CD14-positive monocyte (primary cell): ENCODE data around the gene LAT. TPM values are rescaled to one million over a fixed set of nuclear protein-coding genes. Genes with fewer than 3 reads are reported as not detected.

Source experiments
- DNase-seq, 3 donors: peaks; one replicate each; pipeline ENCODE4 v3.0.0-alpha.2; 2011 to 2022
- H2AFZ ChIP-seq: 2 replicates; pipeline ENCODE4 v1.6.0; 2012; ENCODE audit warnings: mild to moderate bottlenecking, low read depth, low read length, inconsistent platforms; ENCODE audit not compliant: insufficient read depth, poor library complexity, severe bottlenecking
- H3K27ac ChIP-seq, 2 donors: 1 replicate in 1 of 2; 2 replicates in 1 of 2; pipeline ENCODE4 v1.5.1; 2012 to 2013; ENCODE audit warnings: low read length in 2 of 2, control low read depth in 1 of 2, inconsistent platforms in 1 of 2, low read depth in 1 of 2, mild to moderate bottlenecking in 1 of 2
- H3K27me3 ChIP-seq, 2 donors: one replicate each; pipeline versions ENCODE4 v1.6.0 to v1.6.1; 2011 to 2013; ENCODE audit warnings: low read length in 2 of 2; ENCODE audit not compliant: control insufficient read depth in 2 of 2, insufficient read depth in 2 of 2
- H3K36me3 ChIP-seq, 2 donors: replicated peaks in 1 of 2; 1 replicate in 1 of 2; 2 replicates in 1 of 2; pipeline versions ENCODE4 v1.5.1 to v1.6.1; 2012 to 2013; ENCODE audit warnings: low read length in 2 of 2, control low read depth in 1 of 2, inconsistent platforms in 1 of 2, mild to moderate bottlenecking in 1 of 2; ENCODE audit not compliant: insufficient read depth in 2 of 2, control insufficient read depth in 1 of 2
- H3K4me1 ChIP-seq, 2 donors: 1 replicate in 1 of 2; 2 replicates in 1 of 2; pipeline versions ENCODE4 v1.5.1 to v1.6.1; 2012 to 2013; ENCODE audit warnings: low read length in 2 of 2, control low read depth in 1 of 2, inconsistent platforms in 1 of 2, mild to moderate bottlenecking in 1 of 2, moderate library complexity in 1 of 2; ENCODE audit not compliant: insufficient read depth in 2 of 2, control insufficient read depth in 1 of 2
- H3K4me2 ChIP-seq: replicated peaks from 2 replicates; pipeline ENCODE3; 2012; ENCODE audit warnings: low read length, moderate library complexity, mild to moderate bottlenecking; ENCODE audit not compliant: poor library complexity, severe bottlenecking; ENCODE audit errors: extremely low read depth
- H3K4me3 ChIP-seq, 3 experiments: fragments of 200-600 bp in 1 of 3; sonication (generic) in 1 of 3; replicated peaks in 1 of 3; 1 replicate in 2 of 3; 2 replicates in 1 of 3; pipeline ENCODE4 v1.5.1; 2011 to 2013; ENCODE audit warnings: low read length in 3 of 3, mild to moderate bottlenecking in 3 of 3, control low read depth in 2 of 3, low read depth in 2 of 3, inconsistent platforms in 1 of 3, moderate library complexity in 1 of 3
- H3K79me2 ChIP-seq: 2 replicates; pipeline ENCODE4 v1.6.0; 2012; ENCODE audit warnings: mild to moderate bottlenecking, control low read depth, inconsistent platforms, low read length, moderate library complexity; ENCODE audit not compliant: insufficient read depth
- H3K9ac ChIP-seq: 2 replicates; pipeline ENCODE4 v1.6.0; 2017; ENCODE audit warnings: low read length, mild to moderate bottlenecking; ENCODE audit not compliant: insufficient read depth, poor library complexity, severe bottlenecking
- H3K9me3 ChIP-seq, 2 donors: replicated peaks in 1 of 2; 1 replicate in 1 of 2; 2 replicates in 1 of 2; pipeline versions ENCODE4 v1.5.1 to v1.6.1; 2012 to 2013; ENCODE audit warnings: low read length in 2 of 2, control low read depth in 1 of 2; ENCODE audit not compliant: control insufficient read depth in 1 of 2, insufficient read depth in 1 of 2
- H4K20me1 ChIP-seq: 2 replicates; pipeline ENCODE4 v1.6.0; 2012; ENCODE audit warnings: mild to moderate bottlenecking, low read length, control low read depth, moderate library complexity; ENCODE audit not compliant: insufficient read depth
- H3K27ac Mint-ChIP-seq, 7 donors: one replicate each; pipeline ENCODE4 v1.8.0; 2020; ENCODE audit warnings: mild to moderate bottlenecking in 7 of 7, mixed read lengths in 7 of 7, moderate library complexity in 6 of 7, inconsistent platforms in 2 of 7
- H3K27me3 Mint-ChIP-seq, 3 donors: one replicate each; pipeline ENCODE4 v1.8.0; 2021 to 2022; ENCODE audit warnings: low read depth in 3 of 3, mild to moderate bottlenecking in 3 of 3, mixed read lengths in 3 of 3, moderate library complexity in 3 of 3, inconsistent platforms in 1 of 3
- H3K36me3 Mint-ChIP-seq, 2 donors: one replicate each; pipeline ENCODE4 v1.8.0; 2020; ENCODE audit warnings: mixed read lengths in 2 of 2, inconsistent platforms in 1 of 2, mild to moderate bottlenecking in 1 of 2
- H3K4me1 Mint-ChIP-seq: one replicate; pipeline ENCODE4 v1.8.0; 2020; ENCODE audit warnings: mild to moderate bottlenecking, mixed read lengths
- H3K4me3 Mint-ChIP-seq, 2 donors: one replicate each; pipeline ENCODE4 v1.8.0; 2020; ENCODE audit warnings: mild to moderate bottlenecking in 2 of 2, mixed read lengths in 2 of 2, moderate library complexity in 1 of 2
- H3K9me3 Mint-ChIP-seq, 7 donors: one replicate each; pipeline ENCODE4 v1.8.0; 2020 to 2022; ENCODE audit warnings: mixed read lengths in 7 of 7, mild to moderate bottlenecking in 6 of 7, moderate library complexity in 6 of 7, inconsistent platforms in 2 of 7
- whole genome bisulfite sequencing: methylation state at CpG from one replicate; pipeline ENCODE4 v1.1.5; 2013; ENCODE audit warnings: missing lambda C conversion rate; ENCODE audit not compliant: insufficient coverage; 5-methylcytosine and 5-hydroxymethylcytosine counted together
- intact Hi-C, 2 donors: fragments of 100-400 bp; cut with micrococcal nuclease; formaldehyde crosslinking; loops; one replicate each; pipeline versions ENCODE4 v1.15.0 to v1.15.1; 2023
- polyA plus RNA-seq, 3 donors: library from polyadenylated mRNA; depleted of rRNA in 1 of 3; unstranded in 2 of 3; stranded (reverse) in 1 of 3; fragments of 300-500 nt in 2 of 3; fragments of >200 nt in 1 of 3; fragmentation: Illumina TruSeq in 2 of 3; gene quantifications; 1 replicate in 2 of 3; 2 replicates in 1 of 3; pipeline ENCODE4 v1.2.3, GENCODE V29; 2012 to 2021
- TF ChIP-seq, protein P1 (sequence below): fragments of 200-600 bp; IDR thresholded peaks from one replicate; pipeline ENCODE4 v1.8.0; 2022; ENCODE audit warnings: antibody characterized with exemption, mild to moderate bottlenecking

Gene LAT
- polyA plus RNA-seq, 3 donors, result 1.5 to 25.2 (median 1.9) TPM

DNA sequence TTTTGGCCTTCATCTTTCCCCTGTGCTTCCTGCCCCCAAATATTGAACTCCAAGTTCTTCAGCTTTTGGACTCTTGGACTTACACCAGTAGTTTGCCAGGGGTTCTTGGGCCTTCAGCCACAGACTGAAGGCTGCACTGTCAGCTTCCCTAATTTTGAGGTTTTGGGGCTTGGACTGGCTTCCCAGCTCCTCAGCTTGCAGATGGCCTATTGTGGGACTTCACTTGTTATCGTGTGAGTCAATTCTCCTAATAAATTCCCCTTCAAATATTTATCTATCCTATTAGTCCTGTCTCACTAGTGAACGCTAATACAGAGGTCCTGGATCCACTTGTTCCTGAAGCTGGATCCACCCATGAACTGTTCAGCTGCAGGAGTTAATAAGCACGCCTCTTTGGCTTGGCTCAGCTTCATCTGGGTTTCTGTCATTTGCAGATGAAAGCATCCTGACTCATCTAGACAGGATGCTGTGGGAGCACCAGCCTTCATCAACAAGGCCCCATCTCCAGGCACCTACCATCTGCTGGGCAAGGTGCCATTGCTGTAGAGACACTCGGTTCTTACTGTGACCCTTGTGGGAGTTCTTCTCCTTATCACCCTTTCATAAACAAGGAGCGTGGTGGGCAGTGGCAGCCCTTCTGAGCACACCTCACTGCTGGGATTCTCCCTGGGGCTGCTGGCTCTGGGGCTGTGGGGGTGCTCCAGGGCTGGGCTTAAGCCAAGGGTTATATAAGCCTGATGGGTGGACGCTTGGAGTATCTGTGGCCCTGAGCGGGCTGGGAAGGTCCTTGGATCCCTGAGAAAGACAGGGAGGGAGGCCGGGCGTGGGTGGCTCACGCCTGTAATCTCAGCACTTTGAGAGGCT lies 23.1 kb downstream of the LAT start:
- peaks cover 2 to 10% (median 5%) of the 10 kb centered on the region in 3 donors for H3K27me3 Mint-ChIP-seq
- H3K4me3 ChIP-seq, result no peak overlapping the region
- H3K79me2 ChIP-seq, result no peaks in the 10 kb centered on the region
- H3K4me3 Mint-ChIP-seq, result no peak overlapping the region
- H3K9ac ChIP-seq, result no peak overlapping the region
- peak overlapping the region in 4 of 7 donors; percentile 11 to 83 (median 42) for H3K27ac Mint-ChIP-seq
- H2AFZ ChIP-seq, result peak overlapping the region; percentile 3
- no peak overlapping the region for H3K4me2 ChIP-seq
- no peaks in the 10 kb centered on the region for H3K27me3 ChIP-seq
- H3K36me3 Mint-ChIP-seq, result peaks cover 3 to 7% of the 10 kb centered on the region in 2 donors
- intact Hi-C loops, result no loop called here
- peaks cover 0 to 3% (median 0%) of the 10 kb centered on the region in 7 donors for H3K9me3 Mint-ChIP-seq
- H3K27ac ChIP-seq, result peak overlapping the region; percentile 15 to 40
- 80% methylated on average over 5 of the region's 10 CpGs for WGBS
- no peaks in the 10 kb centered on the region for H3K9me3 ChIP-seq
- TF ChIP-seq, protein P1, sequence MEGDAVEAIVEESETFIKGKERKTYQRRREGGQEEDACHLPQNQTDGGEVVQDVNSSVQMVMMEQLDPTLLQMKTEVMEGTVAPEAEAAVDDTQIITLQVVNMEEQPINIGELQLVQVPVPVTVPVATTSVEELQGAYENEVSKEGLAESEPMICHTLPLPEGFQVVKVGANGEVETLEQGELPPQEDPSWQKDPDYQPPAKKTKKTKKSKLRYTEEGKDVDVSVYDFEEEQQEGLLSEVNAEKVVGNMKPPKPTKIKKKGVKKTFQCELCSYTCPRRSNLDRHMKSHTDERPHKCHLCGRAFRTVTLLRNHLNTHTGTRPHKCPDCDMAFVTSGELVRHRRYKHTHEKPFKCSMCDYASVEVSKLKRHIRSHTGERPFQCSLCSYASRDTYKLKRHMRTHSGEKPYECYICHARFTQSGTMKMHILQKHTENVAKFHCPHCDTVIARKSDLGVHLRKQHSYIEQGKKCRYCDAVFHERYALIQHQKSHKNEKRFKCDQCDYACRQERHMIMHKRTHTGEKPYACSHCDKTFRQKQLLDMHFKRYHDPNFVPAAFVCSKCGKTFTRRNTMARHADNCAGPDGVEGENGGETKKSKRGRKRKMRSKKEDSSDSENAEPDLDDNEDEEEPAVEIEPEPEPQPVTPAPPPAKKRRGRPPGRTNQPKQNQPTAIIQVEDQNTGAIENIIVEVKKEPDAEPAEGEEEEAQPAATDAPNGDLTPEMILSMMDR, result no peak
- H3K4me1 ChIP-seq, result peaks cover 40 to 49% of the 10 kb centered on the region in 2 donors
- H4K20me1 ChIP-seq, result no peaks in the 10 kb centered on the region
- no peaks in the 10 kb centered on the region for H3K36me3 ChIP-seq
- peaks cover 39% of the 10 kb centered on the region for H3K4me1 Mint-ChIP-seq
- peak; percentile 26 to 48 (median 44) for DNase-seq

DNA sequence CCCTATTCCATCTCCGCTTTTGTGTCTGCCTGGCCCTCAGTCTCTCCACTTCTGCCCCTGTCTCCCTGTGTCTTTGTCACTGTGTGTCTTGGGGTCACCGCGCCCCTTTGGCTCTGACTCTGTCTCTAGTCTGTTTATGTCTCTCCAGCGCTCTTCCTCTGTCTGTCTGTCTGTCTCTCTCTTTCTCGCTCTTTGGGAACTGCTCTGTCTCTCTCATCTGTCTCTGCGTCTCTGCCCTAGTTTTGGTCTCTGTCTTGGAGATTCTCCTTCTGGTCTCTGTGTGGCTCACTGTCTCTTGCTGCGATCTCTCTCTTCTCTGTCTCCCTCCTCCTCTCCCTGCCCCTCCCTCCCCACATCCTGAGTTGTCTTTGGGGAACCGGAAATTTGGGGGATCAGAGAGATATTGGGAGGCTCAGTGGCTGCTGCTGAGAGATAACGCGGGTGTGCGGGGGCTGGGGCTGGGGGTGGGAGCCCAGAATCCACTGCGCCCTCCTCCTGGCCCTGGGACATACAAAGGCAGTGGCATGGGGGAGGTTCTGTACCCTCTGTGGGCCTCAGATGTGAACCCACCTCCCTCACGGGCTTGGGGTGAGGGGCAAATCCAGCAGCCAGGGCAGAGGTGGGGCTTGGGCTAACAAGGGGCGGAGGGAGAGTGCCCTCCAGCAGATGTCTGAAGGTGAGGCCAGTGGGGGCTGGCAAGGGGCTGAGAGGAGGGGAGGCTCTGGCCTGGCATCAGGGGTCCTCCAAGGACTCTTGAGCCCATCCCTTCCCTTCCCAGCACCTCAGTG lies 24.4 kb downstream of the LAT start:
- Histone ChIP-seq H4K20me1 (no peaks in the 10 kb centered on the region), H3K4me1 (peaks cover 53 to 62% of the 10 kb centered on the region in 2 donors), H3K27ac (no peak overlapping the region), H3K36me3 (no peaks in the 10 kb centered on the region), H3K4me2 (peak overlapping the region; percentile 59), H3K4me3 (peak overlapping the region in 1 of 3 experiments; percentile 40), H3K27me3 (no peaks in the 10 kb centered on the region), H3K9me3 (peaks cover 0 to under 1% of the 10 kb centered on the region in 2 donors), H3K9ac (peak overlapping the region; percentile 18), H2AFZ (peak overlapping the region; percentile 78), H3K79me2 (no peaks in the 10 kb centered on the region)
- H3K9me3 Mint-ChIP-seq, result peaks cover 0 to 7% (median 3%) of the 10 kb centered on the region in 7 donors
- TF ChIP-seq, protein P1, result no peak
- H3K27ac Mint-ChIP-seq, result peak overlapping the region in 5 of 7 donors; percentile 1 to 69 (median 22)
- DNase-seq, result no peak
- H3K36me3 Mint-ChIP-seq, result peaks cover 3 to 7% of the 10 kb centered on the region in 2 donors
- peaks cover 52% of the 10 kb centered on the region for H3K4me1 Mint-ChIP-seq
- H3K4me3 Mint-ChIP-seq, result peak overlapping the region; percentile 65 to 75
- intact Hi-C loops, result no loop called here
- H3K27me3 Mint-ChIP-seq, result peaks cover 2 to 10% (median 5%) of the 10 kb centered on the region in 3 donors
- 66% methylated on average over 6 of the region's 14 CpGs for WGBS
